ENCODE results near the gene RAC2. TPM values are rescaled to one million over a fixed set of nuclear protein-coding genes. Genes with fewer than 3 reads are reported as not detected.

The RAC2 gene
- total RNA-seq, 1 experiment from 2014 or later, result 50.5 TPM

GRCh38 chr22:37270928-37271650 is 27.0 kb upstream of the RAC2 start:
- H3K4me1 ChIP-seq (ENCODE audit: insufficient read depth, low read length), result peaks cover 9% of the 10 kb centered on the region
- no peak overlapping the region for H3K9ac ChIP-seq (ENCODE audit: low read length)
- H4K20me1 ChIP-seq (ENCODE audit: low read length), result no peaks in the 10 kb centered on the region
- H3K27ac ChIP-seq (ENCODE audit: low read length), result no peak overlapping the region
- intact Hi-C loops (cut with micrococcal nuclease), result no loop called here
- H3K4me3 ChIP-seq (ENCODE audit: low read length), result no peak overlapping the region
- no peak overlapping the region for H2AFZ ChIP-seq (ENCODE audit: low read length)
- H3K36me3 ChIP-seq (ENCODE audit: low read depth, low read length), result no peaks in the 10 kb centered on the region
- no peaks in the 10 kb centered on the region for H3K27me3 ChIP-seq (ENCODE audit: low read length)
- TF ChIP-seq CTCF (conservative IDR thresholded peaks at IDR 0.05; ENCODE audit: low read depth, low read length) (no peak), EZH2phosphoT487 (IDR thresholded peaks at IDR 0.05; ENCODE audit: borderline replicate concordance, low read length) (no peak), EZH2 (IDR thresholded peaks at IDR 0.05; ENCODE audit: low read length, unreplicated experiment) (no peak)
- no peaks in the 10 kb centered on the region for H3K9me3 ChIP-seq (ENCODE audit: low read length)
- no peaks in the 10 kb centered on the region for H3K9me2 ChIP-seq (replicated peaks; ENCODE audit: low read length)
- H3K4me2 ChIP-seq (ENCODE audit: low read length), result no peak overlapping the region
- CTCF ChIA-PET, result interaction anchor here (0.6 kb wide), 1 partner anchor 41 kb away, joined by 4 read pairs; no protein-coding TSS in a partner anchor
- no TSS peak for BruUV-seq (replicated peaks)
- ATAC-seq (no peak), DNase-seq (no peak)
- H3F3A ChIP-seq (ENCODE audit: low read length, unreplicated experiment), result no peaks in the 10 kb centered on the region
- POLR2A ChIA-PET (ENCODE audit: unreplicated experiment), result no interaction called here
- H3K79me2 ChIP-seq (ENCODE audit: low read length), result no peaks in the 10 kb centered on the region

- H3K36me3 ChIP-seq (ENCODE audit: low read depth, low read length), result no peaks in the 10 kb centered on the region
- H3K9me2 ChIP-seq (replicated peaks; ENCODE audit: low read length), result no peaks in the 10 kb centered on the region
- ATAC-seq (no peak), DNase-seq (no peak)
- H3K4me2 ChIP-seq (ENCODE audit: low read length), result no peak overlapping the region
- H3K27ac ChIP-seq (ENCODE audit: low read length), result no peak overlapping the region
- no peaks in the 10 kb centered on the region for H4K20me1 ChIP-seq (ENCODE audit: low read length)
- TF ChIP-seq EZH2 (IDR thresholded peaks at IDR 0.05; ENCODE audit: low read length, unreplicated experiment), result no peak
- no peak for TF ChIP-seq EZH2phosphoT487 (IDR thresholded peaks at IDR 0.05; ENCODE audit: borderline replicate concordance, low read length)
- no peak for TF ChIP-seq CTCF (conservative IDR thresholded peaks at IDR 0.05; ENCODE audit: low read depth, low read length)
- no TSS peak for BruUV-seq (replicated peaks)
- no peaks in the 10 kb centered on the region for H3K9me3 ChIP-seq (ENCODE audit: low read length)
- CTCF ChIA-PET, result interaction anchor here (1.0 kb wide), 1 partner anchor 11 kb away, joined by 4 read pairs; no protein-coding TSS in a partner anchor
- H2AFZ ChIP-seq (ENCODE audit: low read length), result no peak overlapping the region
- POLR2A ChIA-PET (ENCODE audit: unreplicated experiment), result no interaction called here
- no peaks in the 10 kb centered on the region for H3K79me2 ChIP-seq (ENCODE audit: low read length)
- intact Hi-C loops (cut with micrococcal nuclease), result no loop called here
- H3K4me1 ChIP-seq (ENCODE audit: insufficient read depth, low read length), result peaks cover 9% of the 10 kb centered on the region
- no peaks in the 10 kb centered on the region for H3K27me3 ChIP-seq (ENCODE audit: low read length)
- H3K4me3 ChIP-seq (ENCODE audit: low read length), result no peak overlapping the region
- no peak overlapping the region for H3K9ac ChIP-seq (ENCODE audit: low read length)
- H3F3A ChIP-seq (ENCODE audit: low read length, unreplicated experiment), result no peaks in the 10 kb centered on the region
Measured at GRCh38 chr22:37269936-37270678, 26.0 kb upstream of the RAC2 start.
